Prostate gland (tissue), 2 donors: ENCODE data around the gene PTPMT1. TPM values are rescaled to one million over a fixed set of nuclear protein-coding genes. Genes with fewer than 3 reads are reported as not detected.
"Not testable (repeated sequence)": the region's sequence is repeated elsewhere in the genome, so short reads cannot be mapped to it uniquely, and the experiment has no call there.

Experiments used
- DNase-seq: peaks from one replicate; pipeline ENCODE4 v3.0.0-alpha.2; 2019; ENCODE audit warnings: low spot score
- H3K27ac ChIP-seq, 2 donors: fragments of 200-600 bp; sonication (generic); 2 replicates each; pipeline ENCODE4 v1.5.1; 2017 to 2019
- H3K27me3 ChIP-seq: fragments of 200-600 bp; sonication (generic); replicated peaks from 2 replicates; pipeline ENCODE4 v1.5.1; 2019; ENCODE audit not compliant: insufficient read depth
- H3K36me3 ChIP-seq, 2 donors: fragments of 200-600 bp; sonication (generic); 1 replicate in 1 of 2; 2 replicates in 1 of 2; pipeline versions ENCODE4 v1.5.1 to v1.8.1; 2017 to 2019
- H3K4me1 ChIP-seq: fragments of 200-600 bp; sonication (generic); replicated peaks from 2 replicates; pipeline ENCODE4 v1.5.1; 2019
- H3K4me3 ChIP-seq, 2 donors: fragments of 200-600 bp; sonication (generic); 2 replicates each; pipeline ENCODE4 v1.5.1; 2017 to 2019
- H3K9me3 ChIP-seq: fragments of 200-600 bp; sonication (generic); 2 replicates; pipeline ENCODE4 v1.5.1; 2017
- CTCF ChIP-seq, 4 experiments: fragments of 200-600 bp in 2 of 4; fragments of 450-650 bp in 2 of 4; sonication (generic) in 2 of 4; IDR thresholded peaks; 1 replicate in 3 of 4; 2 replicates in 1 of 4; pipeline ENCODE4 v1.5.1; 2016 to 2019; ENCODE audit warnings: antibody characterized with exemption in 4 of 4, mild to moderate bottlenecking in 2 of 4, moderate library complexity in 2 of 4
- POLR2A ChIP-seq: fragments of 450-650 bp; IDR thresholded peaks from one replicate; pipeline ENCODE4 v1.6.1; 2016; ENCODE audit warnings: antibody characterized with exemption, mild to moderate bottlenecking
- POLR2AphosphoS5 ChIP-seq: sonication (generic); formaldehyde crosslinking; IDR thresholded peaks from one replicate; pipeline ENCODE4 v1.6.1; 2017; ENCODE audit warnings: antibody characterized with exemption
- WGBS: methylation state at CpG from one replicate; pipeline ENCODE4 v1.1.5; 2018; 5-methylcytosine and 5-hydroxymethylcytosine counted together
- intact Hi-C: fragments of 100-400 bp; cut with DNase I; formaldehyde crosslinking; loops from one replicate; pipeline ENCODE4 v1.14.2; 2022
- total RNA-seq, 2 donors: library from RNA; depleted of rRNA; stranded (reverse); fragments of >200 nt; gene quantifications; one replicate each; pipeline ENCODE4 v1.1.0, GENCODE V29; 2016

PTPMT1 gene
- total RNA-seq, 2 donors from 2014 or later, result 153 to 184 TPM

DNA sequence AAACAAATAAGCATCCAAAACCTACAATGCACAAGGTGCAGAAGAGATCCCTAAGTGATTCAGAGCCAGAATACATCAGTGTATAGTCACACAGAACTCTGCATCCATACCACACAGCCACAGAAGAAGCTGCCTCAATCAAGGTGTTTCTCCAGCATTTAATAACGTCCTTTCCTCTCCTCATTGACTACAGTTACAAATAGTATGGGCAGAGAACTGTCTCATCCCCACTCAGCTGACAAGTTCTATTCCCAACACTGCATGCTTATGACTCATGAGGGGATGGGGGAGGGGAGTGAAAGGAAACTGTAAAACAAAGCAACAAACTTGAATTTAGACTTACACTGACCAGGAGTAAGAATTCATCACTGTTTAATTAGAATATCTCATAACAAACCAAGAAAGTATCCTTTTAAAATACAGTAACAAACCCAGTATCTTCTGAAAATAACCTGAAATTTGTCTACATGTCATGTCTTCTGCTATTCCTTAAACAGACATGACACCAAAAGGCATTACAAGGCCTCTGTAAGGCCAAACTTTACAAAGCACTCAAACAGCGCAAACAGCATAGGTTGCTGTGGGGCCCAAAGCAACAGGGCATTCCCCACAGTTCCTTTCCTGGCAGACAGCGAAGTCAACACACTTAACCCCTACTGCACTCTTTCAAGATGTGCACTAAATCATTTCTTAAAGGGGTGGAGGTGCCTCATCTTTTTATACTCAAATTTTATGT is 41.7 kb upstream of the PTPMT1 start:
- DNase-seq, result no peak
- TF ChIP-seq POLR2AphosphoS5 (peak; percentile 62), CTCF (IDR thresholded peaks at IDR 0.05) (no peak)
- intact Hi-C loops, result no loop called here
- no peaks in the 10 kb centered on the region for H3K9me3 ChIP-seq
- H3K36me3 ChIP-seq, result no peaks in the 10 kb centered on the region
- H3K4me3 ChIP-seq, result no peak overlapping the region
- no peaks in the 10 kb centered on the region for H3K27me3 ChIP-seq
- WGBS, result 15% methylated on average over 3 of the region's 3 CpGs
- peak overlapping the region; percentile 40 to 69 for H3K27ac ChIP-seq
- peaks cover 7% of the 10 kb centered on the region for H3K4me1 ChIP-seq

GRCh38 chr11:47524291-47524874 is 41.0 kb upstream of the PTPMT1 start:
- no peak overlapping the region for H3K4me3 ChIP-seq
- peak; percentile 8 for DNase-seq
- peaks cover 7% of the 10 kb centered on the region for H3K4me1 ChIP-seq
- H3K27me3 ChIP-seq, result no peaks in the 10 kb centered on the region
- 34% methylated on average over 9 of the region's 9 CpGs for WGBS
- no peak for TF ChIP-seq POLR2A
- no peak for TF ChIP-seq CTCF (IDR thresholded peaks at IDR 0.05)
- peak; percentile 30 for TF ChIP-seq POLR2AphosphoS5
- no peaks in the 10 kb centered on the region for H3K36me3 ChIP-seq
- peak overlapping the region; percentile 40 to 69 for H3K27ac ChIP-seq
- H3K9me3 ChIP-seq, result no peaks in the 10 kb centered on the region
- intact Hi-C loops, result no loop called here

GRCh38 chr11:47526032-47526431 is 39.4 kb upstream of the PTPMT1 start:
- H3K4me1 ChIP-seq, H3K27me3 ChIP-seq, H3K9me3 ChIP-seq, H3K27ac ChIP-seq, H3K36me3 ChIP-seq, DNase-seq, H3K4me3 ChIP-seq, intact Hi-C loops: not testable (repeated sequence)
- 87% methylated on average over 9 of the region's 9 CpGs for WGBS

DNA sequence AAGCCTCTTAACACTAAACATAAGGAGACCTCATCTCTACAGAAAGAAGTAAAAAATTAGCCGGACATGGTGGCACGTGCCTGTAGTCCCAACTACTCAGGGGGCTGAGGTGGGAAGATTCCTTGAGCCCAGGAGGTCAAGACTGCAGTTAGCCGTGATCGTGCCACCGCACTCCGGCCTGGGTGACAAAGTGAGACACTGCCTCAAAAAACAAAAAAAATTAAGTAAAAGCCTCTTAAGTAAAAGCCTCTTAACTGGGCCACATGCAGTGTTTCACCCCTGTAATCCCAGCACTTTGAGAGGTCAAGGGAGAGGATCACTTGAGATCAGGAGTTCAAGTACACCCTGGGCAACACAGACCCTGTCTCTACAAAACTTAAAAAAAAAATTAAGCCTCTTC is 38.2 kb upstream of the PTPMT1 start:
- WGBS, result 90% methylated on average over 6 of the region's 6 CpGs
- no peaks in the 10 kb centered on the region for H3K27me3 ChIP-seq
- H3K9me3 ChIP-seq, result no peaks in the 10 kb centered on the region
- peaks cover 7% of the 10 kb centered on the region for H3K4me1 ChIP-seq
- H3K27ac ChIP-seq, result no peak overlapping the region
- intact Hi-C loops, result no loop called here
- H3K4me3 ChIP-seq, result no peak overlapping the region
- no peaks in the 10 kb centered on the region for H3K36me3 ChIP-seq
- no peak for TF ChIP-seq POLR2A
- no peak for TF ChIP-seq CTCF (IDR thresholded peaks at IDR 0.05)
- TF ChIP-seq POLR2AphosphoS5, result no peak
- DNase-seq, result no peak

- no peaks in the 10 kb centered on the region for H3K27me3 ChIP-seq
- 89% methylated on average over 4 of the region's 4 CpGs for WGBS
- intact Hi-C loops, result no loop called here
- H3K27ac ChIP-seq, result no peak overlapping the region
- H3K4me3 ChIP-seq, result no peak overlapping the region
- TF ChIP-seq CTCF (IDR thresholded peaks at IDR 0.05) (no peak), POLR2A (no peak), POLR2AphosphoS5 (no peak)
- no peak for DNase-seq
- no peaks in the 10 kb centered on the region for H3K36me3 ChIP-seq
- H3K4me1 ChIP-seq, result no peaks in the 10 kb centered on the region
- no peaks in the 10 kb centered on the region for H3K9me3 ChIP-seq
These were observed 35.4 kb upstream of the PTPMT1 start for GRCh38 chr11:47529951-47530350.

- H3K27me3 ChIP-seq, DNase-seq, H3K9me3 ChIP-seq, H3K27ac ChIP-seq, H3K4me1 ChIP-seq, intact Hi-C loops, H3K36me3 ChIP-seq, H3K4me3 ChIP-seq: not testable (repeated sequence)
- WGBS, result 92% methylated on average over 9 of the region's 9 CpGs
These were observed 34.7 kb upstream of the PTPMT1 start for GRCh38 chr11:47530721-47531120.
